A549 treated with DMSO at 1 μM for 4 hours (cell line): ENCODE results near the gene KY. TPM values are rescaled to one million over a fixed set of nuclear protein-coding genes. Genes with fewer than 3 reads are reported as not detected.

Source experiments
- total RNA-seq: library from RNA; stranded (reverse); fragments of 200-300 nt; extraction: Qiagen RNA extraction; gene quantifications from 5 replicates; pipeline ENCODE4 v1.2.3, GENCODE V29; 2022; ENCODE audit warnings: low read depth

The KY gene
- 0.07 to 0.14 TPM (median 0.09 TPM) in 3 of 5 replicates, not detected in the others for total RNA-seq

GRCh38 chr3:134650431-134651346, at the start of gene KY:
KY (minus strand) TSS chr3:134651022; CDS start chr3:134650960, 62 bp downstream.

Other genes with a start within 250 kb of the KY start
- gene ANAPC13, start 165.0 kb downstream of the KY start, total RNA-seq: 45.4 to 54.0 TPM (median 50.5 TPM) in 5 replicates
- 10.9 to 16.7 TPM (median 15.1 TPM) in 5 replicates for gene CEP63, start 165.0 kb downstream of the KY start, total RNA-seq
- gene EPHB1, start 144.2 kb upstream of the KY start, total RNA-seq: 0.05 to 0.23 TPM (median 0.11 TPM) in 4 of 5 replicates, not detected in the other